Gastrocnemius medialis (tissue), 4 donors: ENCODE data around the gene PRPF40A.

ENCODE experiments used
- CTCF ChIP-seq, 5 experiments: fragments of 450-650 bp in 3 of 5; fragments of 200-600 bp in 2 of 5; sonication (generic) in 2 of 5; IDR thresholded peaks in 4 of 5; conservative IDR thresholded peaks in 1 of 5; 1 replicate in 4 of 5; 2 replicates in 1 of 5; pipeline ENCODE4 v1.5.1; 2016 to 2019; ENCODE audit warnings: antibody characterized with exemption in 5 of 5, mild to moderate bottlenecking in 3 of 5, moderate library complexity in 3 of 5
- POLR2A ChIP-seq, 2 donors: fragments of 450-650 bp; IDR thresholded peaks; one replicate each; pipeline ENCODE4 v1.6.1; 2017; ENCODE audit warnings: antibody characterized with exemption in 2 of 2, mild to moderate bottlenecking in 2 of 2, moderate library complexity in 2 of 2

- TF ChIP-seq CTCF (IDR thresholded peaks at IDR 0.05 in 4 of 5, conservative IDR thresholded peaks at IDR 0.05 in 1 of 5) = no peak
- TF ChIP-seq POLR2A (IDR thresholded peaks at IDR 0.05) = no peak
Observed at GRCh38 chr2:152611458-152612231, 105.6 kb downstream of the PRPF40A start.
